ENCODE measurements around the gene HOXC12. TPM values are rescaled to one million over a fixed set of nuclear protein-coding genes. Genes with fewer than 3 reads are reported as not detected.

Gene HOXC12
- total RNA-seq, 1 experiment from 2014 or later, result 5.1 TPM

- Histone ChIP-seq H3K4me3 (ENCODE audit: low read depth in 2 of 2, low read length in 2 of 2) (no peak overlapping the region), H3K4me1 (ENCODE audit: control insufficient read depth, insufficient read depth, low read length) (peaks cover 89% of the 10 kb centered on the region), H3K27ac (ENCODE audit: low read length) (peak overlapping the region; percentile 100), H3K9me3 (ENCODE audit: control insufficient read depth, insufficient read depth, low read depth, low read length) (no peaks in the 10 kb centered on the region), H3K27me3 (ENCODE audit: control insufficient read depth, insufficient read depth, low read length) (no peaks in the 10 kb centered on the region), H3K36me3 (ENCODE audit: control insufficient read depth, insufficient read depth, low read length) (peaks cover 4% of the 10 kb centered on the region; the same call in 1 of the 2 replicates)
- ATAC-seq (no peak), DNase-seq (ENCODE audit: low read depth, low spot score) (no peak)
- POLR2A ChIA-PET, result interaction anchor here (0.6 to 1.1 kb wide), 2 partner anchors 14 to 349 kb away, joined by 5 to 7 read pairs; no protein-coding TSS in a partner anchor
- CTCF ChIA-PET, result no interaction called here
- TF ChIP-seq POLR2AphosphoS5 (IDR thresholded peaks at IDR 0.05; ENCODE audit: low read depth, low read length) (no peak), CTCF (IDR thresholded peaks at IDR 0.05) (no peak), SIN3A (IDR thresholded peaks at IDR 0.05; ENCODE audit: borderline replicate concordance, insufficient read depth, low read depth, low read length) (no peak), TCF7L2 (IDR thresholded peaks at IDR 0.05; ENCODE audit: low read depth, low read length) (no peak), REST (IDR thresholded peaks at IDR 0.05; ENCODE audit: insufficient read depth in 1 of 2, low read depth in 2 of 2, low read length in 1 of 2) (no peak)
- no TSS peak for BruUV-seq (replicated peaks)
- intact Hi-C loops (cut with micrococcal nuclease; ENCODE audit: unreplicated experiment) (no loop called here), in situ Hi-C loops (cut with HindIII; ENCODE audit: low pct_unique_long_range_greater_than_20kb, low sequenced_read_pairs) (no loop called here)
Observed at GRCh38 chr12:53966385-53967133, 11.9 kb downstream of the HOXC12 start.

GRCh38 chr12:53967421-53967925 is 12.8 kb downstream of the HOXC12 start:
- Histone ChIP-seq H3K27ac (ENCODE audit: low read length) (peak overlapping the region; percentile 100), H3K4me1 (ENCODE audit: control insufficient read depth, insufficient read depth, low read length) (peaks cover 99% of the 10 kb centered on the region), H3K9me3 (ENCODE audit: control insufficient read depth, insufficient read depth, low read depth, low read length) (no peaks in the 10 kb centered on the region), H3K4me3 (ENCODE audit: low read depth in 2 of 2, low read length in 2 of 2) (peak overlapping the region; percentile 1 to 34; a peak in 2 of 4 replicates), H3K36me3 (ENCODE audit: control insufficient read depth, insufficient read depth, low read length) (peaks cover 3% of the 10 kb centered on the region; the same call in 1 of the 2 replicates), H3K27me3 (ENCODE audit: control insufficient read depth, insufficient read depth, low read length) (no peaks in the 10 kb centered on the region)
- DNase-seq (ENCODE audit: low read depth, low spot score) (no peak), ATAC-seq (no peak)
- CTCF ChIA-PET, result no interaction called here
- no TSS peak for BruUV-seq (replicated peaks)
- TF ChIP-seq CTCF (IDR thresholded peaks at IDR 0.05) (no peak), SIN3A (IDR thresholded peaks at IDR 0.05; ENCODE audit: borderline replicate concordance, insufficient read depth, low read depth, low read length) (no peak), REST (IDR thresholded peaks at IDR 0.05; ENCODE audit: insufficient read depth in 1 of 2, low read depth in 2 of 2, low read length in 1 of 2) (no peak), POLR2AphosphoS5 (IDR thresholded peaks at IDR 0.05; ENCODE audit: low read depth, low read length) (no peak), TCF7L2 (IDR thresholded peaks at IDR 0.05; ENCODE audit: low read depth, low read length) (no peak)
- in situ Hi-C loops (cut with HindIII; ENCODE audit: low pct_unique_long_range_greater_than_20kb, low sequenced_read_pairs), result no loop called here
- intact Hi-C loops (cut with micrococcal nuclease; ENCODE audit: unreplicated experiment), result no loop called here
- POLR2A ChIA-PET, result no interaction called here

All from Panc1 (cell line).